ENCODE data around the gene CFAP97D1. TPM values are rescaled to one million over a fixed set of nuclear protein-coding genes. Genes with fewer than 3 reads are reported as not detected.
"Not testable (repeated sequence)": the region's sequence is repeated elsewhere in the genome, so short reads cannot be mapped to it uniquely, and the experiment has no call there.

The CFAP97D1 gene
- total RNA-seq, 3 donors from 2014 or later (not counting 1 experiment from before 2014, with no cell fraction given): not detected

GRCh38 chr17:43790311-43790940 is 10.2 kb downstream of the CFAP97D1 start:
- no peaks in the 10 kb centered on the region for H3K9me3 Mint-ChIP-seq
- Histone ChIP-seq H3K27me3 (ENCODE audit: control insufficient read depth, insufficient read depth, low read length) (peaks cover 2% of the 10 kb centered on the region), H3K9me3 (ENCODE audit: control insufficient read depth, insufficient read depth, low read length) (no peaks in the 10 kb centered on the region), H3K36me3 (ENCODE audit: control insufficient read depth, insufficient read depth, low read length) (no peaks in the 10 kb centered on the region), H3K4me3 (ENCODE audit: low read length) (no peak overlapping the region), H3K4me1 (ENCODE audit: control insufficient read depth, insufficient read depth, low read length) (no peaks in the 10 kb centered on the region), H3K27ac (ENCODE audit: low read length) (no peak overlapping the region)
- H3K4me1 Mint-ChIP-seq: no peaks in the 10 kb centered on the region
- no peaks in the 10 kb centered on the region for H3K36me3 Mint-ChIP-seq
- 82% methylated on average over 14 of the region's 14 CpGs for whole genome bisulfite sequencing (ENCODE audit: insufficient coverage)
- peaks cover 12 to 49% of the 10 kb centered on the region in 2 donors for H3K27me3 Mint-ChIP-seq (ENCODE audit: low read depth in 2 of 2)
- DNase-seq (no peak), ATAC-seq (no peak)
- TF ChIP-seq CTCF (IDR thresholded peaks at IDR 0.05): no peak
- H3K4me3 Mint-ChIP-seq: no peak overlapping the region
- H3K27ac Mint-ChIP-seq: no peak overlapping the region
- intact Hi-C loops (cut with micrococcal nuclease): no loop called here

GRCh38 chr17:43791589-43791988 is 11.4 kb downstream of the CFAP97D1 start:
- 60% methylated on average over 3 of the region's 3 CpGs for WGBS (ENCODE audit: insufficient coverage)
- no peaks in the 10 kb centered on the region for H3K36me3 ChIP-seq (ENCODE audit: control insufficient read depth, insufficient read depth, low read length)
- no peak overlapping the region for H3K4me3 ChIP-seq (ENCODE audit: low read length)
- no peak for DNase-seq
- Mint-ChIP-seq H3K9me3 (no peaks in the 10 kb centered on the region), H3K36me3 (no peaks in the 10 kb centered on the region), H3K4me3 (no peak overlapping the region), H3K4me1 (no peaks in the 10 kb centered on the region), H3K27ac (no peak overlapping the region), H3K27me3 (ENCODE audit: low read depth in 2 of 2) (peaks cover 14 to 61% of the 10 kb centered on the region in 2 donors)
- H3K27ac ChIP-seq (ENCODE audit: low read length): no peak overlapping the region
- no peaks in the 10 kb centered on the region for H3K9me3 ChIP-seq (ENCODE audit: control insufficient read depth, insufficient read depth, low read length)
- H3K4me1 ChIP-seq (ENCODE audit: control insufficient read depth, insufficient read depth, low read length): no peaks in the 10 kb centered on the region
- intact Hi-C loops (cut with micrococcal nuclease): no loop called here
- ATAC-seq: no peak
- no peak for TF ChIP-seq CTCF (IDR thresholded peaks at IDR 0.05)
- H3K27me3 ChIP-seq (ENCODE audit: control insufficient read depth, insufficient read depth, low read length): peaks cover 2% of the 10 kb centered on the region

- H3K4me3 ChIP-seq (ENCODE audit: low read length); H3K27ac ChIP-seq (ENCODE audit: low read length); H3K27ac Mint-ChIP-seq; H3K4me1 ChIP-seq (ENCODE audit: control insufficient read depth, insufficient read depth, low read length); H3K4me3 Mint-ChIP-seq; H3K36me3 Mint-ChIP-seq; DNase-seq; ATAC-seq; H3K9me3 Mint-ChIP-seq; H3K36me3 ChIP-seq (ENCODE audit: control insufficient read depth, insufficient read depth, low read length); intact Hi-C loops (cut with micrococcal nuclease); H3K9me3 ChIP-seq (ENCODE audit: control insufficient read depth, insufficient read depth, low read length); H3K27me3 ChIP-seq (ENCODE audit: control insufficient read depth, insufficient read depth, low read length); H3K4me1 Mint-ChIP-seq: not testable (repeated sequence)
- 100% methylated on average over 1 of the region's 4 CpGs for WGBS (ENCODE audit: insufficient coverage)
- peaks cover 18 to 69% of the 10 kb centered on the region in 2 donors for H3K27me3 Mint-ChIP-seq (ENCODE audit: low read depth in 2 of 2)
Observed at GRCh38 chr17:43792668-43793067, 12.4 kb downstream of the CFAP97D1 start.

- not testable (repeated sequence) for DNase-seq
- peaks cover 27 to 61% of the 10 kb centered on the region in 2 donors for H3K27me3 Mint-ChIP-seq (ENCODE audit: low read depth in 2 of 2)
Observed at GRCh38 chr17:43798024-43798423, 17.8 kb downstream of the CFAP97D1 start.

More at GRCh38 chr17:43798024-43798423, 17.8 kb downstream of the CFAP97D1 start:
- H3K36me3 Mint-ChIP-seq; H3K27ac Mint-ChIP-seq; H3K4me1 ChIP-seq (ENCODE audit: control insufficient read depth, insufficient read depth, low read length); H3K4me3 Mint-ChIP-seq; ATAC-seq; H3K27ac ChIP-seq (ENCODE audit: low read length); H3K9me3 Mint-ChIP-seq; H3K36me3 ChIP-seq (ENCODE audit: control insufficient read depth, insufficient read depth, low read length); H3K27me3 ChIP-seq (ENCODE audit: control insufficient read depth, insufficient read depth, low read length); H3K9me3 ChIP-seq (ENCODE audit: control insufficient read depth, insufficient read depth, low read length); intact Hi-C loops (cut with micrococcal nuclease); H3K4me1 Mint-ChIP-seq; H3K4me3 ChIP-seq (ENCODE audit: low read length): not testable (repeated sequence)
- 86% methylated on average over 8 of the region's 9 CpGs for WGBS (ENCODE audit: insufficient coverage)
